Dermis microvascular lymphatic vessel endothelial cell (primary cell): ENCODE data around the gene BLACAT1. TPM values are rescaled to one million over a fixed set of nuclear protein-coding genes. Genes with fewer than 3 reads are reported as not detected.

ENCODE experiments used
- DNase-seq, 2 donors: peaks; one replicate each; pipeline versions ENCODE4 v3.0.0 to v3.0.0-alpha.2; 2010; ENCODE audit warnings: low read depth in 2 of 2
- total RNA-seq: library from RNA; depleted of rRNA; stranded (reverse); fragments of >200 nt; gene quantifications from 2 replicates; pipeline ENCODE4 v1.2.1, GENCODE V29; 2014

Gene BLACAT1
- total RNA-seq, result under 0.01 TPM in 1 of 2 replicates, not detected in the other

GRCh38 chr1:205455581-205456382 lies at the start of gene BLACAT1:
Gene BLACAT1 (minus strand): TSS chr1:205456045.
- DNase-seq, result no peak

DNA sequence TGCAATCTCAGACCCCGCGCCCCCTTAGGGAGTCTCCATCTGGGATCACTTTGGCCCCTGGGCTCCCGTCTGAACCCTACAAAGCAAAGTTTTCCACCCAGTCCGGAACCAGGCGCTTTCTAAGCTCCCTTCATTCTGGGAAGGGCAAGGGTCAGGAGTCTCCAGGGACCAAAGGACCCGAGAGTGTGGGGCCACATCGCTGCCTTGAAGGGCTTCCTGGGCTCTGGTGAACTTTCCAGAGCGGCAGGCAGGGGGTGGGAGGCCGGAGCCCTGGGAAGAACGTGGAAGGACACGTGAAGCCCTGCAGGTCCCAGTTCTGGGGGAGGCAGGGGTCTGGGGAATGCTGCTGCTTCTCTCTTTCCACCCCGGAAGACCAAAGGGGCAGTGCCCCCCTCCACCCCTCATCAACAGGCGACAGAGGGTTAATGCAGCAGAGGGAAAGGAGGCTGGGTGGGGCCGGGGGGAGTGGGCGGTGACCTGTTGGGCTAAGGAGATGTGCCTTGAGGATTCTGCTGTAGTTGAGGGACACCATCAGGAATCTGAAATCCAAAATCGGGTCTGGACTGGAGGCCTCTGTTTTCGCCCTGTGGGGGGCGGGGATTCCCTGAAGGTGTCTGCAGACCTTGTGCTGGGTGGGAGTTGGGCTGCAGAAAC lies 49.4 kb upstream of the BLACAT1 start:
- DNase-seq, result no peak

DNA sequence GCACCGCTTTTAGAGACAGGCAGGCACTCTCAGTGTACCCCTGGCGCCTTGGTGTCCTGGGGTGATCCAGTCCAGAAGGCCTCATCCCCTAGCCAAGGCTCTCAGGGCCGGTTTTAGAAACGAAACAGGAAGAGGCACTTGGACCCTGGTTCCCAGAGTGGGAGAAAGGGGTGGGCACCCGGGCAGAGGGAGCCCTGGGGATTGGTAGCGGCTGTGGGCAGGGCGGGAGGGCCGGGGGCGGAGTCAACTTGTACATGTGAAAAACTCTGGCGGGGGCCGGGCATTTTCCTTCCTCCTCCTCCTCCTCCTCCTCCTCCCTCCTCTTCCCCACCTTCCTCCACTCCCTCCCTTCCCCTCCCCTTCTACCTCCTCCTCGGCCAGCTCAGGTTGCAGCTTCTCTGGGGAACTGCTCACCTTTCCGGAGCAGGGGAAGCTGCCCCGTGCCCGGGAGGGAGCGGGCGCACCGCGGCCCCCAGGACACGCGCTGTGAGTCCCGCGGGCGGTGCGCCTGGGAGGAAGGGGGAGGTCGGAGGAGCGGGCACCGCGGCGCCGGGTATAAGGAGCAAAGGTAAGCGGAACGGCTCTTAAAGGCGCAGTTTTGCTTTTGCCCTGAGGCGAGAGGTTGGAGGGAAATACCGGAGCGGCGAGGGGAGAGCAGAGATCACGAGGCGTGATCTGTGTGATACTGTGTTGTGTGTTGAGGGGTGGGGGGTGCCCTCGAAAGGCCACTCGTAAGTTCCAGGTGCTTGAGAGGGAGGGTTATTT lies 48.6 kb upstream of the BLACAT1 start, which contains the start of gene CDK18:
TSS of gene CDK18 (plus strand) at position 359 of the 765 bp plus-strand sequence. CDS start 18,499 bp downstream, outside the sequence.
- DNase-seq, result no peak

DNA sequence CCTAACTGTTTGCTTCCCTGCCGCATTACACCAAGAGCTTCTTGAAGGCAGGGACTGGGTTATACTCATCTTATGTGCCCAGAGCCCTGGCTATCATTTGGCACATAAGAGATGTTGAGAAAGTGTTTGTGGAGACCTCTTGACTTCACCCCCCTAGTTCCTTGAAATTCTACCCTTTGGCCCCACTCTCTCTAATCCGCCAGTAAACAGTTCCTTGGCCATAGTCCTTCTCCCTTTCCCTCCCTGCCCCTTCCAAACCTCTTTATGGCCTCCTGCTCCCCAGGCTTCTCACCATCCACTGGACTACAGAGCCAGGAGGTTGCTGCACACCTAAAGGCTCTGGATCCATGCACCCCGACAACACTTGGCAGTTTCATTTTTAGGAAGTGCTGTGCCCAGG lies 47.1 kb upstream of the BLACAT1 start:
- DNase-seq, result no peak

GRCh38 chr1:205502111-205502810 lies 46.4 kb upstream of the BLACAT1 start:
- DNase-seq, result no peak

GRCh38 chr1:205500240-205501233 lies 44.7 kb upstream of the BLACAT1 start:
- DNase-seq, result no peak

- no peak for DNase-seq
Observed at GRCh38 chr1:205499789-205500188, 43.9 kb upstream of the BLACAT1 start.

DNA sequence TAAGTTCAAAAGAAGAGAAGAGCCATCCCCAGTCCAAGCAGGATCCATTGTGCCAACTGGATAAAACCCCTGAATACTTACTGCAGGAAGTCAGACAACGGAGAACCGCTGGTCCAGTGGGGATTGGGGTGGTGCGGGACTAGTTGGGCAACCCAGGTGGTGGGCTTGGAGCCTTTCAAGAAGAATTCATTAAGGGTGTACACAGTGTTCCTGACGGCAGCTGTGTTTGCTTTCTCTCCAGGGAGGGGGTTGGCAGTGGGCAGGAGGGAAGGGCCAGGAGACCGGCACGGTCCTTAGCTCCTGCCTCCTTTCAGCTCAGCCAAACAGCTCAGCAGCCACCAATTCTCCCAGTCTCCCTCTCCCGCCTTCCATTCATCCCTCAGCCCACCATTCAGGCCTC lies 41.5 kb upstream of the BLACAT1 start:
- DNase-seq, result no peak

- no peak for DNase-seq
Observed at GRCh38 chr1:205496661-205497060, 40.8 kb upstream of the BLACAT1 start.

DNA sequence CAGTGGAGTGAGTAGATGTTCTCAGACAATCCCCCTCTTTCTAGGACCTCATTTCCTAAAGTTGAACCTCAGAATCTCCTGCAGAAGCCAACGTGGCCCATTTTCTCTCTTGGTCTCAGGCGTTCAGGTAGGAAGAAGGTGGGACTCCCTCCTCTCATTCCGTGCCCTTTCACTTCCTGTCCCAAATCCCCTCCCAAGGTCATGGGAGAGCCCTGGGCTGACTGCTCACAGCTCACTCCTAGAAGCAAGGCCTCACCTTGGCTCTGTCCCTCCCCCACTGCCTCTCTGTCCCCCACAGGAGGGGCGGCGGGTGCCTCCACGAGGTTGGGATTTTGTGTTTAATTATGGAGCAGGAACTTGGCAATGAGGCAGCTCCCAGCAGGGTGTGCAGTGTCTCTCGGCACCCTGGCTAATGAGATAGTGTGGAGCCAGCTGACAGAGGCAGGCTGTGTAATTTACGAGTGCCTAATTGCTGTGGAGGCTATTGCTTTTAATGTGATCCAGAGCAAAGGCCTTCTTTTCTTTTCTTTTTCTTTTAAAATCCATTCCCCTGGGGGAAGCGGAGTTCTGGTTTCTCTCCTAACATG lies 39.5 kb upstream of the BLACAT1 start:
- DNase-seq, result no peak

DNA sequence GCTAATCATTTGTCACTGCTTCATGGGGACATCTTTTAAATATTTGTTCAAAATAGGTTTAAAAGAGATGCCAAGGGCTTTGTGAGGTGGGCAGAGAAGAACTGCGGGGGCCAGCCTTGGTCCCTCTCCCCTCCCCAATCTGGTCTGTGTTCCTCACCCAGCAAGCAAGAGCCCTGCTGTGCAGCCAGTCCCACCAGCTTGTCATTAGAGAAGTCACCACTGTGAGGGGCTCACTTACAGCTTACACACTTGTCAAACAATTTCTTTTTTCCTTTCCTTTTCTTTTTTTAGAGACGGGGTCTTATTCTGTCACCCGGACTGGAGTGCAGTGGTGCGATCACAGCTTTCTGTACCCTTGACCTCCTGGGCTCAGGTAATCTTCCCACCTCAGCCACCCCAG lies 38.3 kb upstream of the BLACAT1 start:
- DNase-seq, result no peak

- DNase-seq, result peak in 1 of 2 donors; percentile 8
Observed at GRCh38 chr1:205493241-205494085, 37.6 kb upstream of the BLACAT1 start.

GRCh38 chr1:205492774-205493173 lies 36.9 kb upstream of the BLACAT1 start:
- DNase-seq, result no peak

DNA sequence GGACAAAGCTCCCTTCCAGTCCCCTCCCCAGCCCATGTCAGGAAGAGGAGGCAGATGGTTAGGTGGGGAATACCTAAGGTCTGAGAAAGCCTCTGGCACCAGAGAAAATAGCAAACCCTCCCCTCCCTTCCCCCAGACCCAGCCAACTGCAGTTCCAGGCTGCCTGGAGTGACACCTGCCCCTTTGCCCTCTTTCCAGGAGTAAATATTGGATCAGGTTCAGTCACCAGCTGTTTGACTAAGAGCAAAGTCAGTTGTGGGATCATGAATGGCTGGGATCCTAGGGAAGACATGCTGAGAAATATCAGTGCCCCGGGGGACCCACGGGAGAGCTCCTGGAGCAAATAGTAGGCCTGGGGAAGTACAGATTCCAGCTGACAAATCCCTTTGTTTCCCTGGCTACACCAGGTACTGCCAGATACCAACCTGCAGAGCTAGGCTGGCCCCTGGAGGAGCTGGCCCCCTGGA lies 36.4 kb upstream of the BLACAT1 start:
- no peak for DNase-seq

DNA sequence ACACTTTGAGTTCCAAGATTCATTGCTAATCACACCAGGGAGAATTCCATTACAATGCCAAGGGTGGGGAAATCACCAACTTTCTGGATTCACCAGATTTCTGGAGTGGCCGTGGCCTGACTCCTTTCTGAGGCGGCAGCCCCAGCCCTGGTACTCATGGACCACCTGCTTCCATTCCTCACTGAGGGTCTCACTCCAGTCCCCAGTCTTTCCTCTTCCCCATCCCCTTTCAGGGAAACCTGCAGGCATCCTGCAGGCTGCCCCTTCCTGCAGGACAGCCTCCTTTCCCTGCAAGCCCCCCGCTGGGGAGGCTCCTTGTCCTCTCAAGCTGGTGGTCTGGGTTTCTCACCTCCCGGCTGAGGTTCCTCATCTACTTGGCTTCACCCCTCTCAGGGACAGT lies 35.9 kb upstream of the BLACAT1 start:
- DNase-seq, result no peak

DNA sequence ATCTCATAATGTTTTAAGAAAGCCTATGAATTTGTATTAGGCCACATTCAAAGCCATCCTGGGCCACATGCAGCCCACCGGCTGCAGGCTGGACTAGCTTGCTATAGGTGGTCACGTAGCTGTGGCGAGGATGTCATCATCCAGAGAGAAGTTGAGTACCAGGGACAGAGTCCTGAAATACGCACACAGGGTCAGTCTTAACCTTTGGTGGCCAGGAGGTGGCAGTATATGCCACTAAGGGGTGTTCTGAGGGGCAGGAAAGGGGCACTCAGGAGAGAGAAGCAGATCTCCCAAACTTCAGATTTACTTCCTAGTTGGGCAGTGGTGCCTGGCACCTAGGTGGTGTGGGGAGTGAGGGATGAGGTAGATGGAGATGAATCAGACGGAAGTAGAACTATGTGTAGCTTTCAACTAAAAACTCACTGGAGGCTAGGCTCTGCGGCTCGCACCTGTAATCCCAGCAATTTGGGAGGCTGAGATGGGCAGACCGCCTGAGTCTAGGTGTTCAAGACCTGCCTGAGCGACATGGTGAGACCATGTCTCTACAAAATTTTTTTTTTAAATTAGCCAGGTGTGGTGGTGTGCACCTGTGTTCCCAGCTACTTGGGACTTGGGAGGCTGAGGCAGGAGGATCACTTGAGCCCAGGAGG lies 32.4 kb upstream of the BLACAT1 start:
- DNase-seq, result peak; percentile 30 to 64

- DNase-seq, result no peak
Observed at GRCh38 chr1:205486258-205486657, 30.4 kb upstream of the BLACAT1 start.
